HepG2 (cell line): Measurements from ENCODE around the gene MTRR. TPM values are rescaled to one million over a fixed set of nuclear protein-coding genes. Genes with fewer than 3 reads are reported as not detected.

Source experiments
- ATAC-seq: fragments of 200-7000 bp; cut with Tn5 transposase; 3 replicates; pipeline ENCODE4 v1.9.1; 2020; ENCODE audit warnings: mild to moderate bottlenecking, moderate library complexity
- BruUV-seq: library from RNA; stranded (reverse); fragments of 400-500 nt; replicated peaks from 2 replicates; lab custom pipeline; 2021; lab: Mats Ljungman, UMichigan
- CTCF ChIA-PET: fragments of 300-600 bp; formaldehyde crosslinking; extraction: SDS; loops from one replicate; lab custom pipeline; 2021; ENCODE audit warnings: low total read pairs, inconsistent platforms, low intra/inter-chr PET ratio; lab: Yijun Ruan, JAX
- POLR2A ChIA-PET: fragments of 350-600 bp; sonication (Branson Sonifier 250); formaldehyde crosslinking; loops from one replicate; lab custom pipeline; 2020; ENCODE audit warnings: antibody characterized with exemption, inconsistent platforms; lab: Yijun Ruan, JAX
- DNase-seq: peaks from one replicate; pipeline ENCODE4 v3.0.0-alpha.2; 2015; ENCODE audit warnings: low spot score
- FAIRE-seq: peaks from 3 replicates; lab custom pipeline; 2011; peaks lifted over from hg19 to GRCh38; lab: Jason Lieb, UNC
- H2AFZ ChIP-seq: one replicate; pipeline ENCODE4 v1.6.1; 2011; ENCODE audit warnings: low read length, inconsistent platforms
- H3K27ac ChIP-seq: fragments of 300-600 bp; 3 replicates; pipeline ENCODE4 v1.8.0; 2011; ENCODE audit warnings: mixed run types, mild to moderate bottlenecking, mixed read lengths, low read length, inconsistent platforms; ENCODE audit not compliant: insufficient read depth; ENCODE audit errors: extremely low read length
- H3K27me3 ChIP-seq, 2 experiments: fragments of 200-600 bp in 1 of 2; 2 replicates in 1 of 2; 3 replicates in 1 of 2; pipeline versions ENCODE4 v1.6.0 to v1.8.0; 2011; ENCODE audit warnings: low read length in 2 of 2, mild to moderate bottlenecking in 2 of 2, moderate library complexity in 2 of 2, inconsistent platforms in 1 of 2; ENCODE audit not compliant: insufficient read depth in 2 of 2, control insufficient read depth in 1 of 2
- H3K36me3 ChIP-seq, 2 experiments: fragments of 200-600 bp in 1 of 2; replicated peaks in 1 of 2; 2 replicates in 1 of 2; 3 replicates in 1 of 2; pipeline versions ENCODE4 v1.5.1 to v1.8.0; 2011; ENCODE audit warnings: low read length in 2 of 2, inconsistent platforms in 1 of 2; ENCODE audit not compliant: insufficient read depth in 2 of 2, control insufficient read depth in 1 of 2
- H3K4me1 ChIP-seq: 2 replicates; pipeline ENCODE4 v1.5.1; 2012; ENCODE audit warnings: low read length, inconsistent platforms; ENCODE audit not compliant: insufficient read depth
- H3K4me2 ChIP-seq: 2 replicates; pipeline ENCODE4 v1.6.0; 2011; ENCODE audit warnings: low read depth, low read length, inconsistent platforms
- H3K4me3 ChIP-seq, 3 experiments: fragments of 200-600 bp in 1 of 3; sonication (generic), shearing (Covaris generic) in 1 of 3; replicated peaks in 1 of 3; 2 replicates each; pipeline ENCODE4 v1.5.1; 2011 to 2016; ENCODE audit warnings: low read length in 3 of 3, inconsistent platforms in 2 of 3, low read depth in 2 of 3, mild to moderate bottlenecking in 2 of 3, control low read depth in 1 of 3, mixed read lengths in 1 of 3; ENCODE audit not compliant: insufficient read depth in 1 of 3
- H3K79me2 ChIP-seq: one replicate; pipeline ENCODE4 v1.6.1; 2011; ENCODE audit warnings: low read length, inconsistent platforms; ENCODE audit not compliant: insufficient read depth
- H3K9ac ChIP-seq: 2 replicates; pipeline ENCODE4 v1.6.0; 2011; ENCODE audit warnings: mild to moderate bottlenecking, low read depth, low read length, inconsistent platforms; ENCODE audit not compliant: insufficient read depth
- H3K9me3 ChIP-seq: 2 replicates; pipeline ENCODE4 v1.5.1; 2012; ENCODE audit warnings: mild to moderate bottlenecking, low read length
- H4K20me1 ChIP-seq: 2 replicates; pipeline ENCODE4 v1.6.0; 2011; ENCODE audit warnings: inconsistent platforms, mild to moderate bottlenecking, low read length, moderate library complexity; ENCODE audit not compliant: insufficient read depth
- ETS1 ChIP-seq: sonication (generic); formaldehyde crosslinking; IDR thresholded peaks from 2 replicates; pipeline ENCODE4 v1.4.0; 2020; ENCODE audit warnings: missing genetic modification reagents
- GATA4 ChIP-seq: sonication (generic); IDR thresholded peaks from 2 replicates; pipeline ENCODE4 v1.6.1; 2016; ENCODE audit warnings: antibody characterized with exemption, low read depth, borderline replicate concordance
- JARID2 ChIP-seq: sonication (generic); formaldehyde crosslinking; IDR thresholded peaks from 2 replicates; pipeline ENCODE4 v1.8.1; 2023; ENCODE audit warnings: missing genetic modification reagents, inconsistent platforms; ENCODE audit not compliant: insufficient replicate concordance
- MEF2D ChIP-seq: sonication (generic); formaldehyde crosslinking; IDR thresholded peaks from 2 replicates; pipeline ENCODE4 v1.5.1; 2020; ENCODE audit warnings: mild to moderate bottlenecking, missing genetic modification reagents
- PCBP1 ChIP-seq: fragments of 200-400 bp; formaldehyde crosslinking; IDR thresholded peaks from 2 replicates; pipeline ENCODE4 v1.6.1; 2017; ENCODE audit warnings: mild to moderate bottlenecking, low read depth, low read length, borderline replicate concordance
- TRAFD1 ChIP-seq: sonication (generic); formaldehyde crosslinking; IDR thresholded peaks from 2 replicates; pipeline ENCODE4 v1.5.1; 2020; ENCODE audit warnings: missing genetic modification reagents, mild to moderate bottlenecking, borderline replicate concordance
- ZNF773 ChIP-seq: sonication (generic); formaldehyde crosslinking; IDR thresholded peaks from 2 replicates; pipeline ENCODE4 v1.4.0; 2020; ENCODE audit warnings: missing genetic modification reagents, borderline replicate concordance
- WGBS: methylation state at CpG from one replicate; pipeline ENCODE4 v1.1.6; 2017; ENCODE audit warnings: low lambda C conversion rate; 5-methylcytosine and 5-hydroxymethylcytosine counted together
- in situ Hi-C: cut with HindIII; loops from 2 replicates; pipeline ENCODE4 v1.10.0; 2017; ENCODE audit warnings: low pct_unique_long_range_greater_than_20kb; ENCODE audit not compliant: extremely low pct_ligation_motif_present
- intact Hi-C: fragments of 100-400 bp; cut with micrococcal nuclease; formaldehyde crosslinking; loops from one replicate; pipeline ENCODE4 v1.10.0; 2022; ENCODE audit not compliant: unreplicated experiment
- polyA plus RNA-seq, 8 experiments: library from polyadenylated mRNA; depleted of rRNA in 3 of 8; stranded (reverse) in 7 of 8; unstranded in 1 of 8; fragments of >200 nt; fragmentation: Illumina TruSeq in 4 of 8; extraction: Trizol in 4 of 8; gene quantifications; 2 replicates each; pipeline versions ENCODE4 v1.2.1 to v1.2.3, GENCODE V29; 2011 to 2016; ENCODE audit warnings: low read depth in 4 of 8, missing spikeins in 1 of 8, mixed read lengths in 1 of 8; ENCODE audit not compliant: insufficient read depth in 1 of 8
- total RNA-seq, 5 experiments: library from RNA; depleted of rRNA; stranded (reverse); fragments of >200 nt; fragmentation: Illumina TruSeq; extraction: Trizol; gene quantifications; 2 replicates each; pipeline ENCODE4 v1.2.3, GENCODE V29; 2016; ENCODE audit warnings: low read depth in 1 of 5

The MTRR gene
- total and polyA plus RNA-seq, 2 of the 13 experiments (the other 11 are each of a cell fraction or from before 2014, with no cell fraction given) = 39.2 to 59.2 TPM

GRCh38 chr5:7926720-7927119 is 57.8 kb downstream of the MTRR start:
- WGBS = 27% methylated on average over 6 of the region's 6 CpGs
- H3K36me3 ChIP-seq = no peaks in the 10 kb centered on the region
- peaks cover 0 to 3% of the 10 kb centered on the region in 2 experiments; a peak in 1 of 5 replicates for H3K27me3 ChIP-seq
- in situ Hi-C loops (loop anchor here (5.0 kb wide), 2 partner anchors 1281 to 1616 kb away; no protein-coding TSS in a partner anchor), intact Hi-C loops (no loop called here)
- FAIRE-seq (no peak), ATAC-seq (no peak), DNase-seq (no peak)
- no peak overlapping the region for H3K27ac ChIP-seq
- no peaks in the 10 kb centered on the region for H3K4me1 ChIP-seq
- TF ChIP-seq GATA4 (no peak), TRAFD1 (CRISPR knock-in tag) (no peak), ETS1 (CRISPR knock-in tag) (no peak), ZNF773 (CRISPR knock-in tag) (no peak), MEF2D (CRISPR knock-in tag) (no peak), PCBP1 (no peak), JARID2 (no peak)
- CTCF ChIA-PET = interaction anchor here (3.1 kb wide), 1 partner anchor 1281 kb away, joined by 20 read pairs; no protein-coding TSS in a partner anchor
- no peaks in the 10 kb centered on the region for H4K20me1 ChIP-seq
- no peak overlapping the region for H3K9ac ChIP-seq
- no peak overlapping the region for H3K4me3 ChIP-seq
- no peak overlapping the region for H3K4me2 ChIP-seq
- H2AFZ ChIP-seq = no peak overlapping the region
- H3K79me2 ChIP-seq = no peaks in the 10 kb centered on the region
- POLR2A ChIA-PET = no interaction called here
- BruUV-seq = no TSS peak
- H3K9me3 ChIP-seq = no peaks in the 10 kb centered on the region
